Naive thymus-derived CD8-positive, alpha-beta T cell (primary cell): ENCODE data around the gene SLC4A1. TPM values are rescaled to one million over a fixed set of nuclear protein-coding genes. Genes with fewer than 3 reads are reported as not detected.

Experiments used
- ATAC-seq, 2 donors: fragments of 150-1000 bp; cut with Tn5 transposase in 1 of 2; sonication (Bioruptor Pico), chemical (Tn5 transposase) in 1 of 2; 1 replicate in 1 of 2; 2 replicates in 1 of 2; pipeline ENCODE4 v1.10.0; 2021; ENCODE audit warnings: mild to moderate bottlenecking in 2 of 2, moderate library complexity in 2 of 2
- POLR2A ChIA-PET: fragments of 350-600 bp; sonication (Branson Sonifier 250); formaldehyde crosslinking; loops from one replicate; lab custom pipeline; 2021; ENCODE audit warnings: antibody characterized with exemption; lab: Charles Lee
- DNase-seq, 10 donors: peaks; one replicate each; pipeline versions ENCODE4 v3.0.0 to v3.0.0-alpha.2; 2020 to 2022
- H3K27ac Mint-ChIP-seq, 10 donors: one replicate each; pipeline ENCODE4 v1.8.0; 2020 to 2022; ENCODE audit warnings: mild to moderate bottlenecking in 10 of 10, mixed read lengths in 10 of 10, moderate library complexity in 4 of 10, inconsistent platforms in 1 of 10
- H3K27me3 Mint-ChIP-seq, 5 donors: one replicate each; pipeline ENCODE4 v1.8.0; 2021 to 2022; ENCODE audit warnings: mixed read lengths in 5 of 5
- H3K36me3 Mint-ChIP-seq, 3 donors: one replicate each; pipeline ENCODE4 v1.8.0; 2020 to 2022; ENCODE audit warnings: mixed read lengths in 3 of 3, mild to moderate bottlenecking in 2 of 3, inconsistent platforms in 1 of 3
- H3K4me1 Mint-ChIP-seq, 4 donors: one replicate each; pipeline ENCODE4 v1.8.0; 2021 to 2022; ENCODE audit warnings: mixed read lengths in 4 of 4
- H3K4me3 Mint-ChIP-seq, 10 donors: one replicate each; pipeline ENCODE4 v1.8.0; 2020 to 2022; ENCODE audit warnings: mild to moderate bottlenecking in 10 of 10, mixed read lengths in 10 of 10, moderate library complexity in 6 of 10, inconsistent platforms in 1 of 10
- H3K9me3 Mint-ChIP-seq, 9 donors: one replicate each; pipeline ENCODE4 v1.8.0; 2020 to 2022; ENCODE audit warnings: mixed read lengths in 9 of 9, mild to moderate bottlenecking in 3 of 9, inconsistent platforms in 1 of 9, moderate library complexity in 1 of 9
- microRNA-seq: library from miRNA; unstranded; fragments of <30 nt; microRNA quantifications from one replicate; pipeline ENCODE4 v1.2.0, GENCODE V29; 2022; ENCODE audit warnings: borderline microRNAs expressed
- polyA plus RNA-seq, 3 donors: library from polyadenylated mRNA; unstranded; fragments of 300-500 nt; fragmentation: Illumina TruSeq; gene quantifications; one replicate each; pipeline ENCODE4 v1.2.3, GENCODE V29; 2021
- total RNA-seq, 8 experiments: library from RNA in 2 of 8; stranded (reverse) in 2 of 8; gene quantifications; one replicate each; pipeline ENCODE4 v1.2.3 and lab custom pipeline; 2021 to 2026

Gene SLC4A1
- total and polyA plus RNA-seq, 5 experiments from 2014 or later: not detected

- POLR2A ChIA-PET: interaction anchor here (0.5 to 11.1 kb wide), 16 partner anchors 8 to 862 kb away, joined by 3 to 367 read pairs (median 5); partner anchors contain the start of genes GPATCH8, HDAC5, NMT1 and SLC25A39
- H3K9me3 Mint-ChIP-seq: no peaks in the 10 kb centered on the region
- peak overlapping the region in 9 of 10 donors; percentile 81 to 97 (median 95) for H3K27ac Mint-ChIP-seq
- peak; percentile 38 to 77 (median 62) for DNase-seq
- peak overlapping the region; percentile 84 to 96 (median 90) for H3K4me3 Mint-ChIP-seq
- ATAC-seq: peak; percentile 25 to 31
- peaks cover 35 to 54% (median 45%) of the 10 kb centered on the region in 4 donors for H3K4me1 Mint-ChIP-seq
- H3K36me3 Mint-ChIP-seq: peaks cover 0 to 40% (median 2%) of the 10 kb centered on the region in 3 donors
- no peaks in the 10 kb centered on the region for H3K27me3 Mint-ChIP-seq
Observed at GRCh38 chr17:44198721-44199552, 69.0 kb downstream of the SLC4A1 start.

Small RNA genes lying within 50 kb of the gene (microRNA-seq; reads per million reads assigned to microRNA genes)
- 1.0 reads per million for gene MIR6782

Other genes with a start within 250 kb of the SLC4A1 start
- 10 to 100 TPM; 33.3 to 36.0 TPM for gene LSM12, start 201.5 kb downstream of the SLC4A1 start, total RNA-seq
- gene LSM12, start 201.5 kb downstream of the SLC4A1 start, polyA plus RNA-seq: 10 to 100 TPM; 63.4 to 82.6 (median 66.7) TPM
- gene G6PC3, start 197.4 kb downstream of the SLC4A1 start, total RNA-seq: 10 to 100 TPM; 15.0 to 19.1 TPM
- gene G6PC3, start 197.4 kb downstream of the SLC4A1 start, polyA plus RNA-seq: 10 to 100 TPM; 25.5 to 31.3 (median 26.6) TPM
- 10 to 100 TPM; 71.1 to 73.8 TPM for gene HDAC5, start 144.5 kb downstream of the SLC4A1 start, total RNA-seq
- 10 to 100 TPM; 25.3 to 41.8 (median 27.2) TPM for gene HDAC5, start 144.5 kb downstream of the SLC4A1 start, polyA plus RNA-seq
- gene HROB, start 126.2 kb downstream of the SLC4A1 start, total RNA-seq: 1 to 10 TPM in 1 of 2 experiments, under 1 TPM in 1; 0.88 to 1.2 TPM
- under 1 TPM in 2 of 3 donors, not detected in 1; 0.08 to 0.24 TPM for gene HROB, start 126.2 kb downstream of the SLC4A1 start, polyA plus RNA-seq
- not detected for gene ASB16, start 97.4 kb downstream of the SLC4A1 start, total RNA-seq
- gene ASB16, start 97.4 kb downstream of the SLC4A1 start, polyA plus RNA-seq: under 1 TPM in 1 of 3 donors, not detected in 2; 0.09 TPM
- gene TMUB2, start 81.2 kb downstream of the SLC4A1 start, total RNA-seq: 10 to 100 TPM; 45.8 to 50.5 TPM
- 10 to 100 TPM; 22.1 to 30.2 (median 25.5) TPM for gene TMUB2, start 81.2 kb downstream of the SLC4A1 start, polyA plus RNA-seq
- 100 to 1,000 TPM; 125 TPM for gene ATXN7L3, start 68.3 kb downstream of the SLC4A1 start, total RNA-seq
- gene ATXN7L3, start 68.3 kb downstream of the SLC4A1 start, polyA plus RNA-seq: 10 to 100 TPM in 2 of 3 donors, 1 to 10 TPM in 1; 9.3 to 14.2 (median 10.6) TPM
- 100 to 1,000 TPM; 348 to 362 TPM for gene UBTF, start 48.5 kb downstream of the SLC4A1 start, total RNA-seq
- gene UBTF, start 48.5 kb downstream of the SLC4A1 start, polyA plus RNA-seq: 10 to 100 TPM; 41.5 to 94.2 (median 73.3) TPM
- gene RUNDC3A, start 40.5 kb upstream of the SLC4A1 start, total RNA-seq: not detected
- not detected for gene RUNDC3A, start 40.5 kb upstream of the SLC4A1 start, polyA plus RNA-seq
- 10 to 100 TPM; 94.9 to 98.8 TPM for gene SLC25A39, start 56.7 kb upstream of the SLC4A1 start, total RNA-seq
- 100 to 1,000 TPM; 133 to 176 (median 162) TPM for gene SLC25A39, start 56.7 kb upstream of the SLC4A1 start, polyA plus RNA-seq
- 10 to 100 TPM; 27.5 to 33.5 TPM for gene GRN, start 77.2 kb upstream of the SLC4A1 start, total RNA-seq
- 10 to 100 TPM; 24.8 to 43.7 (median 41.6) TPM for gene GRN, start 77.2 kb upstream of the SLC4A1 start, polyA plus RNA-seq
- gene FAM171A2, start 95.7 kb upstream of the SLC4A1 start, total RNA-seq: 1 to 10 TPM; 1.3 to 1.5 TPM
- under 1 TPM; 0.08 to 0.33 (median 0.10) TPM for gene FAM171A2, start 95.7 kb upstream of the SLC4A1 start, polyA plus RNA-seq
- gene ITGA2B, start 121.5 kb upstream of the SLC4A1 start, total RNA-seq: 1 to 10 TPM in 1 of 2 experiments, under 1 TPM in 1; 0.86 to 1.6 TPM
- gene ITGA2B, start 121.5 kb upstream of the SLC4A1 start, polyA plus RNA-seq: not detected
- 10 to 100 TPM; 73.1 to 94.8 TPM for gene GPATCH8, start 235.3 kb upstream of the SLC4A1 start, total RNA-seq
- 10 to 100 TPM; 32.9 to 61.4 (median 44.7) TPM for gene GPATCH8, start 235.3 kb upstream of the SLC4A1 start, polyA plus RNA-seq